ENCODE data around the gene VSTM4. TPM values are rescaled to one million over a fixed set of nuclear protein-coding genes. Genes with fewer than 3 reads are reported as not detected.

Gene VSTM4
- total and polyA plus RNA-seq, 2 experiments from 2014 or later: 9.5 to 12.3 TPM

DNA sequence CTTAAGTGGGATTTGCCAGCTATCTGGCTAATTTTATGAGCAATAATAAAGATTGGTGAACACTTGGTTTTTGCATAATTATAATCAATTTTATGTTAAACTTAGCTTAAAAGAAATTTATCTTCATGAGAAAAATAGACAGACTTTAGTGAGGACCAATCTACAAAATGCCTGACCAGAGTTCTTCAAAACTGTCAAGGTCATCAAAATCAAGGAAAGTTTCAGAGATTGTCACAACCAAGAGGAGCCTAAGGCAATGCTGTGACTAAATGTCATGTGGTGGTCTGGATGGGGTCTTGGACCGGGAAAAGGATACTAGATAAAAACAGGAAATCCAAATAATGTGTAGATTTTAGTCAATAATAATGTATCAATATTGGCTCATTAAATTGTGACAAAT lies 36.2 kb upstream of the VSTM4 start:
- Histone ChIP-seq H4K20me1 (ENCODE audit: insufficient read depth) (no peaks in the 10 kb centered on the region), H3K9me3 (ENCODE audit: low read depth) (no peaks in the 10 kb centered on the region), H3F3A (ENCODE audit: insufficient read depth) (no peaks in the 10 kb centered on the region), H3K9ac (no peak overlapping the region), H3K4me2 (ENCODE audit: unreplicated experiment) (no peak overlapping the region), H3K36me3 (ENCODE audit: low read depth) (no peaks in the 10 kb centered on the region), H3K27ac (no peak overlapping the region), H3K4me1 (ENCODE audit: insufficient read depth) (peaks cover 19% of the 10 kb centered on the region), H3K9me2 (ENCODE audit: insufficient read depth) (no peaks in the 10 kb centered on the region), H2AFZ (no peak overlapping the region), H3K79me2 (ENCODE audit: insufficient read depth) (no peaks in the 10 kb centered on the region), H3K27me3 (replicated peaks; ENCODE audit: insufficient read depth) (no peaks in the 10 kb centered on the region), H3K4me3 (no peak overlapping the region)
- DNase-seq: no peak
- 67% methylated on average over 1 of the region's 1 CpG for WGBS, 2 experiments (ENCODE audit: low coverage in 1 of 2, low lambda C conversion rate in 2 of 2, missing lambda C conversion rate in 2 of 2)
- TF ChIP-seq EZH2 (IDR thresholded peaks at IDR 0.05; ENCODE audit: insufficient read depth, poor library complexity, severe bottlenecking) (no peak), EZH2phosphoT487 (IDR thresholded peaks at IDR 0.05; ENCODE audit: insufficient read depth, low read depth) (no peak)
- in situ Hi-C loops (cut with MboI): loop anchor here (25.0 kb wide), 1 partner anchor 489 kb away; no protein-coding TSS in a partner anchor

DNA sequence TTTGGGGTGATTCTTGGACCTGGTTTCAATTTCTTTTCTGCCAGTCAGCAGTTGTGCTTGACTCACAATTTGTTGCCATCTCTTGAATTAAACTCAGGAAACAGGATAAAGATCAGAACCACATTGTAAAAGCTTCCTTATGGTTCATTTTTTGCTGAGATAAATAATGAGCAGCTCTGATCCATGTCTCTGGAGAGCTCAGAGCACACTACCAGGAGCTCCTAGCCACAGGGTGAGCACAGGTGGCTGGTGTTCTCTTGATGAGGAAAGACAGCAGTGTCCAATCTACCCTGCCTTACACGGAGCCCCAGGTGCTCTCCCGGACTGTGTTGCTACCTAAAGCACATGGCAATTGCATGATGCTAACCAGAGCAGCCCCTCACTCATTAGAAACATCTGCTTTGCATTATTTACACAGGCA lies 35.7 kb upstream of the VSTM4 start:
- no peak overlapping the region for H3K4me2 ChIP-seq (ENCODE audit: unreplicated experiment)
- no peaks in the 10 kb centered on the region for H3K9me2 ChIP-seq (ENCODE audit: insufficient read depth)
- H2AFZ ChIP-seq: no peak overlapping the region
- 62 to 68% methylated on average over 2 of the region's 2 CpGs for WGBS, 2 experiments (ENCODE audit: low coverage in 1 of 2, low lambda C conversion rate in 2 of 2, missing lambda C conversion rate in 2 of 2)
- peaks cover 19% of the 10 kb centered on the region for H3K4me1 ChIP-seq (ENCODE audit: insufficient read depth)
- H3K79me2 ChIP-seq (ENCODE audit: insufficient read depth): no peaks in the 10 kb centered on the region
- no peak overlapping the region for H3K27ac ChIP-seq
- H3F3A ChIP-seq (ENCODE audit: insufficient read depth): no peaks in the 10 kb centered on the region
- no peaks in the 10 kb centered on the region for H3K36me3 ChIP-seq (ENCODE audit: low read depth)
- in situ Hi-C loops (cut with MboI): loop anchor here (25.0 kb wide), 1 partner anchor 489 kb away; no protein-coding TSS in a partner anchor
- H4K20me1 ChIP-seq (ENCODE audit: insufficient read depth): no peaks in the 10 kb centered on the region
- no peaks in the 10 kb centered on the region for H3K9me3 ChIP-seq (ENCODE audit: low read depth)
- TF ChIP-seq EZH2 (IDR thresholded peaks at IDR 0.05; ENCODE audit: insufficient read depth, poor library complexity, severe bottlenecking) (no peak), EZH2phosphoT487 (IDR thresholded peaks at IDR 0.05; ENCODE audit: insufficient read depth, low read depth) (no peak)
- H3K27me3 ChIP-seq (replicated peaks; ENCODE audit: insufficient read depth): no peaks in the 10 kb centered on the region
- H3K9ac ChIP-seq: no peak overlapping the region
- peak; percentile 10 for DNase-seq
- H3K4me3 ChIP-seq: no peak overlapping the region

GRCh38 chr10:49150426-49150825 lies 35.1 kb upstream of the VSTM4 start:
- 66 to 75% methylated on average over 5 of the region's 5 CpGs for WGBS, 2 experiments (ENCODE audit: low coverage in 1 of 2, low lambda C conversion rate in 2 of 2, missing lambda C conversion rate in 2 of 2)
- H3K9me3 ChIP-seq (ENCODE audit: low read depth): no peaks in the 10 kb centered on the region
- no peak overlapping the region for H3K9ac ChIP-seq
- no peak overlapping the region for H3K27ac ChIP-seq
- peaks cover 19% of the 10 kb centered on the region for H3K4me1 ChIP-seq (ENCODE audit: insufficient read depth)
- no peaks in the 10 kb centered on the region for H3K27me3 ChIP-seq (replicated peaks; ENCODE audit: insufficient read depth)
- no peaks in the 10 kb centered on the region for H3K36me3 ChIP-seq (ENCODE audit: low read depth)
- no peaks in the 10 kb centered on the region for H4K20me1 ChIP-seq (ENCODE audit: insufficient read depth)
- H3K9me2 ChIP-seq (ENCODE audit: insufficient read depth): no peaks in the 10 kb centered on the region
- H3F3A ChIP-seq (ENCODE audit: insufficient read depth): no peaks in the 10 kb centered on the region
- in situ Hi-C loops (cut with MboI): loop anchor here (25.0 kb wide), 1 partner anchor 488 kb away; no protein-coding TSS in a partner anchor
- no peak overlapping the region for H3K4me3 ChIP-seq
- no peak overlapping the region for H2AFZ ChIP-seq
- no peak overlapping the region for H3K4me2 ChIP-seq (ENCODE audit: unreplicated experiment)
- TF ChIP-seq EZH2 (IDR thresholded peaks at IDR 0.05; ENCODE audit: insufficient read depth, poor library complexity, severe bottlenecking) (no peak), EZH2phosphoT487 (IDR thresholded peaks at IDR 0.05; ENCODE audit: insufficient read depth, low read depth) (no peak)
- peak; percentile 20 for DNase-seq
- H3K79me2 ChIP-seq (ENCODE audit: insufficient read depth): no peaks in the 10 kb centered on the region

DNA sequence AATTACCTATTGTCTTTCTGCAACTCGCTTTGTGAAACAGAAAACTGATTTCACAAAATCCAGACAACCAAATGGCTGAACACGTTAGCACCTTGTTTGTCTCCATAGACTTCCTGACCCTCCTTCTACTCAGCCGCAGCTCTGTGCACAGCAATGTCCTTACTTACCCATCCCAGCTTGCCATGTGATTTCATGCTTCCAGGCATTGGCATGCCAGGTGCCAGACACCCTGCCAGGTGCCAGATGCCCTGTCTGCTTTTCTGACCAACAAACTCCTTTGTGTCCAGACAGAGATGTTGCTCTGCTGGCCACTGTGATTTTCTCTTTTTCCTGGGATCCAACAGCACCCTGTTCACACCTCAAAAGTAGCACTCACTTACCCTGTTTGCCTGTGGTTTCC lies 34.6 kb upstream of the VSTM4 start:
- Histone ChIP-seq H3K9ac (no peak overlapping the region), H3K36me3 (ENCODE audit: low read depth) (no peaks in the 10 kb centered on the region), H3K79me2 (ENCODE audit: insufficient read depth) (no peaks in the 10 kb centered on the region), H3K9me2 (ENCODE audit: insufficient read depth) (no peaks in the 10 kb centered on the region), H3K4me1 (ENCODE audit: insufficient read depth) (peaks cover 19% of the 10 kb centered on the region), H3F3A (ENCODE audit: insufficient read depth) (no peaks in the 10 kb centered on the region), H3K27ac (no peak overlapping the region), H3K4me3 (no peak overlapping the region), H4K20me1 (ENCODE audit: insufficient read depth) (no peaks in the 10 kb centered on the region), H3K4me2 (ENCODE audit: unreplicated experiment) (no peak overlapping the region), H2AFZ (no peak overlapping the region), H3K27me3 (replicated peaks; ENCODE audit: insufficient read depth) (no peaks in the 10 kb centered on the region), H3K9me3 (ENCODE audit: low read depth) (no peaks in the 10 kb centered on the region)
- 95 to 100% methylated on average over 3 of the region's 3 CpGs for WGBS, 2 experiments (ENCODE audit: low coverage in 1 of 2, low lambda C conversion rate in 2 of 2, missing lambda C conversion rate in 2 of 2)
- in situ Hi-C loops (cut with MboI): loop anchor here (25.0 kb wide), 1 partner anchor 488 kb away; no protein-coding TSS in a partner anchor
- TF ChIP-seq EZH2 (IDR thresholded peaks at IDR 0.05; ENCODE audit: insufficient read depth, poor library complexity, severe bottlenecking) (no peak), EZH2phosphoT487 (IDR thresholded peaks at IDR 0.05; ENCODE audit: insufficient read depth, low read depth) (no peak)
- no peak for DNase-seq
